ENCODE data around the gene CDH22. TPM values are rescaled to one million over a fixed set of nuclear protein-coding genes. Genes with fewer than 3 reads are reported as not detected.

CDH22 gene
- total RNA-seq, 1 donor from 2014 or later = 0.09 TPM

GRCh38 chr20:46240881-46241280 is 67.4 kb downstream of the CDH22 start:
- no peaks in the 10 kb centered on the region for H3K36me3 Mint-ChIP-seq (ENCODE audit: low read depth)
- H3K4me1 Mint-ChIP-seq = no peaks in the 10 kb centered on the region
- H3K27ac Mint-ChIP-seq (ENCODE audit: unreplicated experiment) = no peak overlapping the region
- no peak for TF ChIP-seq CTCF (conservative IDR thresholded peaks at IDR 0.05)
- DNase-seq (ENCODE audit: low read depth, low spot score) = no peak
- H3K27me3 Mint-ChIP-seq (ENCODE audit: low read depth) = peaks cover 56% of the 10 kb centered on the region
- no peaks in the 10 kb centered on the region for H3K9me3 Mint-ChIP-seq
- H3K4me3 Mint-ChIP-seq = no peak overlapping the region

- peaks cover 56% of the 10 kb centered on the region for H3K27me3 Mint-ChIP-seq (ENCODE audit: low read depth)
- no peaks in the 10 kb centered on the region for H3K36me3 Mint-ChIP-seq (ENCODE audit: low read depth)
- no peaks in the 10 kb centered on the region for H3K4me1 Mint-ChIP-seq
- H3K9me3 Mint-ChIP-seq = no peaks in the 10 kb centered on the region
- no peak for DNase-seq (ENCODE audit: low read depth, low spot score)
- no peak overlapping the region for H3K4me3 Mint-ChIP-seq
- no peak overlapping the region for H3K27ac Mint-ChIP-seq (ENCODE audit: unreplicated experiment)
- no peak for TF ChIP-seq CTCF (conservative IDR thresholded peaks at IDR 0.05)
These were observed 68.2 kb downstream of the CDH22 start for GRCh38 chr20:46240065-46240464.

- no peak overlapping the region for H3K4me3 Mint-ChIP-seq
- H3K9me3 Mint-ChIP-seq = no peaks in the 10 kb centered on the region
- H3K36me3 Mint-ChIP-seq (ENCODE audit: low read depth) = no peaks in the 10 kb centered on the region
- TF ChIP-seq CTCF (conservative IDR thresholded peaks at IDR 0.05) = no peak
- H3K27ac Mint-ChIP-seq (ENCODE audit: unreplicated experiment) = no peak overlapping the region
- no peaks in the 10 kb centered on the region for H3K4me1 Mint-ChIP-seq
- no peak for DNase-seq (ENCODE audit: low read depth, low spot score)
- H3K27me3 Mint-ChIP-seq (ENCODE audit: low read depth) = peaks cover 54% of the 10 kb centered on the region
These were observed 70.6 kb downstream of the CDH22 start for GRCh38 chr20:46237736-46238135.

GRCh38 chr20:46237227-46237626 is 71.1 kb downstream of the CDH22 start:
- DNase-seq (ENCODE audit: low read depth, low spot score) = no peak
- H3K9me3 Mint-ChIP-seq = no peaks in the 10 kb centered on the region
- no peak overlapping the region for H3K27ac Mint-ChIP-seq (ENCODE audit: unreplicated experiment)
- TF ChIP-seq CTCF (conservative IDR thresholded peaks at IDR 0.05) = no peak
- peaks cover 55% of the 10 kb centered on the region for H3K27me3 Mint-ChIP-seq (ENCODE audit: low read depth)
- H3K4me1 Mint-ChIP-seq = no peaks in the 10 kb centered on the region
- no peak overlapping the region for H3K4me3 Mint-ChIP-seq
- no peaks in the 10 kb centered on the region for H3K36me3 Mint-ChIP-seq (ENCODE audit: low read depth)

GRCh38 chr20:46235077-46235476 is 73.2 kb downstream of the CDH22 start:
- no peaks in the 10 kb centered on the region for H3K4me1 Mint-ChIP-seq
- no peak overlapping the region for H3K27ac Mint-ChIP-seq (ENCODE audit: unreplicated experiment)
- H3K27me3 Mint-ChIP-seq (ENCODE audit: low read depth) = peaks cover 68% of the 10 kb centered on the region

More at GRCh38 chr20:46235077-46235476, 73.2 kb downstream of the CDH22 start:
- H3K36me3 Mint-ChIP-seq (ENCODE audit: low read depth) = no peaks in the 10 kb centered on the region
- DNase-seq (ENCODE audit: low read depth, low spot score) = no peak
- no peak for TF ChIP-seq CTCF (conservative IDR thresholded peaks at IDR 0.05)
- no peak overlapping the region for H3K4me3 Mint-ChIP-seq
- H3K9me3 Mint-ChIP-seq = no peaks in the 10 kb centered on the region

Measured in neural crest cell (in vitro differentiated cells).